ENCODE measurements around the gene UXS1.

The UXS1 gene

GRCh38 chr2:106185475-106186184 lies 8.5 kb downstream of the UXS1 start:
- Histone ChIP-seq H3K9me3 (ENCODE audit: insufficient read depth, low read length, severe bottlenecking) (no peaks in the 10 kb centered on the region), H3K4me1 (ENCODE audit: insufficient read depth, low read length) (peaks cover 69% of the 10 kb centered on the region), H3K27ac (ENCODE audit: low read length) (0 out of 2 replicates have a peak overlapping the region, but pooled peaks have one; percentile 27), H3K36me3 (ENCODE audit: insufficient read depth, low read length) (peaks cover 26% of the 10 kb centered on the region), H3K9ac (ENCODE audit: low read depth, low read length) (no peak overlapping the region), H3K4me2 (ENCODE audit: insufficient read depth, low read length) (no peak overlapping the region; the same call in 1 of the 2 replicates), H3K27me3 (ENCODE audit: insufficient read depth, low read length, poor library complexity) (no peaks in the 10 kb centered on the region), H3K4me3 (ENCODE audit: low read depth in 1 of 2, low read length in 2 of 2) (no peak overlapping the region), H4K20me1 (ENCODE audit: insufficient read depth, low read length) (peaks cover 72% of the 10 kb centered on the region), H2AFZ (ENCODE audit: low read depth, low read length) (no peak overlapping the region), H3K79me2 (ENCODE audit: insufficient read depth, low read length) (peaks cover 98% of the 10 kb centered on the region)
- TF ChIP-seq CTCF (IDR thresholded peaks at IDR 0.05; ENCODE audit: borderline replicate concordance, extremely low read depth, low read length, poor library complexity, severe bottlenecking) = no peak
- no peak for TF ChIP-seq EZH2 (IDR thresholded peaks at IDR 0.05; ENCODE audit: borderline replicate concordance, low read depth, low read length, severe bottlenecking)
- ATAC-seq (ENCODE audit: insufficient read depth, low read depth) = no peak
- DNase-seq = no peak

GRCh38 chr2:106184857-106185256 lies 9.2 kb downstream of the UXS1 start:
- H3K27me3 ChIP-seq (ENCODE audit: insufficient read depth, low read length, poor library complexity) = no peaks in the 10 kb centered on the region
- H3K36me3 ChIP-seq (ENCODE audit: insufficient read depth, low read length) = peaks cover 24% of the 10 kb centered on the region
- no peak overlapping the region for H2AFZ ChIP-seq (ENCODE audit: low read depth, low read length)
- H3K4me2 ChIP-seq (ENCODE audit: insufficient read depth, low read length) = peak overlapping the region; percentile 19; the same call in 1 of the 2 replicates
- H3K9me3 ChIP-seq (ENCODE audit: insufficient read depth, low read length, severe bottlenecking) = no peaks in the 10 kb centered on the region
- no peak overlapping the region for H3K4me3 ChIP-seq (ENCODE audit: low read depth in 1 of 2, low read length in 2 of 2)
- peaks cover 76% of the 10 kb centered on the region for H4K20me1 ChIP-seq (ENCODE audit: insufficient read depth, low read length)
- DNase-seq = no peak
- H3K79me2 ChIP-seq (ENCODE audit: insufficient read depth, low read length) = peaks cover 99% of the 10 kb centered on the region
- H3K4me1 ChIP-seq (ENCODE audit: insufficient read depth, low read length) = peaks cover 64% of the 10 kb centered on the region
- peak overlapping the region; percentile 50 for H3K27ac ChIP-seq (ENCODE audit: low read length)
- no peak for ATAC-seq (ENCODE audit: insufficient read depth, low read depth)
- no peak overlapping the region for H3K9ac ChIP-seq (ENCODE audit: low read depth, low read length)
- no peak for TF ChIP-seq EZH2 (IDR thresholded peaks at IDR 0.05; ENCODE audit: borderline replicate concordance, low read depth, low read length, severe bottlenecking)

GRCh38 chr2:106184394-106184793 lies 9.7 kb downstream of the UXS1 start:
- Histone ChIP-seq H3K4me2 (ENCODE audit: insufficient read depth, low read length) (peak overlapping the region; percentile 19; the same call in 1 of the 2 replicates), H3K27ac (ENCODE audit: low read length) (peak overlapping the region; percentile 50), H2AFZ (ENCODE audit: low read depth, low read length) (no peak overlapping the region), H3K9me3 (ENCODE audit: insufficient read depth, low read length, severe bottlenecking) (no peaks in the 10 kb centered on the region), H3K4me1 (ENCODE audit: insufficient read depth, low read length) (peaks cover 60% of the 10 kb centered on the region), H3K79me2 (ENCODE audit: insufficient read depth, low read length) (peaks cover 99% of the 10 kb centered on the region), H3K36me3 (ENCODE audit: insufficient read depth, low read length) (peaks cover 20% of the 10 kb centered on the region), H3K9ac (ENCODE audit: low read depth, low read length) (no peak overlapping the region), H3K27me3 (ENCODE audit: insufficient read depth, low read length, poor library complexity) (no peaks in the 10 kb centered on the region), H4K20me1 (ENCODE audit: insufficient read depth, low read length) (peaks cover 75% of the 10 kb centered on the region), H3K4me3 (ENCODE audit: low read depth in 1 of 2, low read length in 2 of 2) (no peak overlapping the region)
- DNase-seq (no peak), ATAC-seq (ENCODE audit: insufficient read depth, low read depth) (peak; percentile 36; the same call in 1 of the 3 replicates)
- no peak for TF ChIP-seq EZH2 (IDR thresholded peaks at IDR 0.05; ENCODE audit: borderline replicate concordance, low read depth, low read length, severe bottlenecking)
- no peak for TF ChIP-seq CTCF (IDR thresholded peaks at IDR 0.05; ENCODE audit: borderline replicate concordance, extremely low read depth, low read length, poor library complexity, severe bottlenecking)

- H3K27me3 ChIP-seq (ENCODE audit: insufficient read depth, low read length, poor library complexity) = no peaks in the 10 kb centered on the region
- peaks cover 72% of the 10 kb centered on the region; the same call in 1 of the 2 replicates for H4K20me1 ChIP-seq (ENCODE audit: insufficient read depth, low read length)
- no peak for TF ChIP-seq EZH2 (IDR thresholded peaks at IDR 0.05; ENCODE audit: borderline replicate concordance, low read depth, low read length, severe bottlenecking)
- no peak for TF ChIP-seq CTCF (IDR thresholded peaks at IDR 0.05; ENCODE audit: borderline replicate concordance, extremely low read depth, low read length, poor library complexity, severe bottlenecking)
- peak overlapping the region; percentile 41 for H3K27ac ChIP-seq (ENCODE audit: low read length)
- H3K36me3 ChIP-seq (ENCODE audit: insufficient read depth, low read length) = peaks cover 18% of the 10 kb centered on the region
- ATAC-seq (ENCODE audit: insufficient read depth, low read depth) = no peak
- no peak overlapping the region for H3K4me3 ChIP-seq (ENCODE audit: low read depth in 1 of 2, low read length in 2 of 2)
- H3K79me2 ChIP-seq (ENCODE audit: insufficient read depth, low read length) = peaks cover 99% of the 10 kb centered on the region
- H3K4me2 ChIP-seq (ENCODE audit: insufficient read depth, low read length) = 0 out of 2 replicates have a peak overlapping the region, but pooled peaks have one; percentile 7
- H2AFZ ChIP-seq (ENCODE audit: low read depth, low read length) = no peak overlapping the region
- no peaks in the 10 kb centered on the region for H3K9me3 ChIP-seq (ENCODE audit: insufficient read depth, low read length, severe bottlenecking)
- H3K9ac ChIP-seq (ENCODE audit: low read depth, low read length) = no peak overlapping the region
- peaks cover 48% of the 10 kb centered on the region for H3K4me1 ChIP-seq (ENCODE audit: insufficient read depth, low read length)
- DNase-seq = no peak
Observed at GRCh38 chr2:106183101-106183696, 10.9 kb downstream of the UXS1 start.

All from DND-41 (cell line).